Activated B cell treated with CpG ODN at 0.5 μM for 24 hours (primary cell): ENCODE results near the gene RERE. TPM values are rescaled to one million over a fixed set of nuclear protein-coding genes. Genes with fewer than 3 reads are reported as not detected.
A peak's percentile ranks its signal among the peaks of the same experiment; 100 is the strongest.

ENCODE experiments used
- ATAC-seq: fragments of 200-7000 bp; cut with Tn5 transposase; one replicate; pipeline ENCODE4 v1.10.0; 2021; ENCODE audit warnings: low read depth, mild to moderate bottlenecking, moderate library complexity
- CTCF ChIA-PET: fragments of 350-600 bp; sonication (Branson Sonifier 250); formaldehyde crosslinking; loops from one replicate; lab custom pipeline; 2021; ENCODE audit warnings: antibody characterized with exemption; lab: Charles Lee
- POLR2A ChIA-PET: fragments of 350-600 bp; sonication (Branson Sonifier 250); formaldehyde crosslinking; loops from one replicate; lab custom pipeline; 2021; ENCODE audit warnings: antibody characterized with exemption; lab: Charles Lee
- DNase-seq: peaks from one replicate; pipeline ENCODE4 v3.0.0; 2022
- H3K27ac Mint-ChIP-seq: one replicate; pipeline ENCODE4 v1.8.0; 2020; ENCODE audit warnings: mixed read lengths
- H3K27me3 Mint-ChIP-seq: one replicate; pipeline ENCODE4 v1.8.0; 2021; ENCODE audit warnings: mixed read lengths
- H3K36me3 Mint-ChIP-seq: one replicate; pipeline ENCODE4 v1.8.0; 2021; ENCODE audit warnings: low read depth, mixed read lengths
- H3K4me1 Mint-ChIP-seq: one replicate; pipeline ENCODE4 v1.8.0; 2021; ENCODE audit warnings: mixed read lengths
- H3K4me3 Mint-ChIP-seq: one replicate; pipeline ENCODE4 v1.8.0; 2020; ENCODE audit warnings: mild to moderate bottlenecking, mixed read lengths
- H3K9me3 Mint-ChIP-seq: one replicate; pipeline ENCODE4 v1.8.0; 2020; ENCODE audit warnings: mixed read lengths
- CTCF ChIP-seq: fragments of 200-600 bp; IDR thresholded peaks from one replicate; pipeline ENCODE4 v1.8.0; 2022; ENCODE audit warnings: antibody characterized with exemption, mild to moderate bottlenecking
- intact Hi-C: fragments of 100-400 bp; cut with micrococcal nuclease; formaldehyde crosslinking; loops from one replicate; pipeline ENCODE4 v1.15.1; 2024
- total RNA-seq: library from RNA; stranded (reverse); gene quantifications from 2 replicates; pipeline ENCODE4 v1.2.3, GENCODE V29; 2022

Gene RERE
- total RNA-seq, 1 donor from 2014 or later: 98.8 TPM

GRCh38 chr1:8653878-8654277, 163.6 kb downstream of the RERE start:
- Mint-ChIP-seq H3K27me3 (no peaks in the 10 kb centered on the region), H3K4me1 (peaks cover 64% of the 10 kb centered on the region), H3K36me3 (peaks cover 38% of the 10 kb centered on the region), H3K9me3 (no peaks in the 10 kb centered on the region), H3K4me3 (no peak overlapping the region), H3K27ac (peak overlapping the region; percentile 53)
- ATAC-seq: peak; percentile 56
- TF ChIP-seq CTCF: no peak
- CTCF ChIA-PET: interaction anchor here (0.6 to 0.9 kb wide), 2 partner anchors 9 to 16 kb away, joined by 3 to 4 read pairs; no protein-coding TSS in a partner anchor
- intact Hi-C loops: loop anchor here (2.0 kb wide), 1 partner anchor 17 kb away; no protein-coding TSS in a partner anchor
- POLR2A ChIA-PET: interaction anchor here (0.6 to 0.8 kb wide), 6 partner anchors 9 to 83 kb away, joined by 3 to 8 read pairs (median 4); no protein-coding TSS in a partner anchor
- no peak for DNase-seq

- Mint-ChIP-seq H3K9me3 (no peaks in the 10 kb centered on the region), H3K36me3 (peaks cover 37% of the 10 kb centered on the region), H3K27me3 (no peaks in the 10 kb centered on the region), H3K4me1 (peaks cover 62% of the 10 kb centered on the region), H3K4me3 (no peak overlapping the region), H3K27ac (peak overlapping the region; percentile 65)
- POLR2A ChIA-PET: interaction anchor here (1.2 kb wide), 1 partner anchor 49 kb away, joined by 6 read pairs; no protein-coding TSS in a partner anchor
- CTCF ChIA-PET: interaction anchor here (0.9 to 1.1 kb wide), 2 partner anchors 14 to 91 kb away, joined by 3 to 4 read pairs; no protein-coding TSS in a partner anchor
- no peak for ATAC-seq
- no peak for TF ChIP-seq CTCF
- intact Hi-C loops: loop anchor here (2.0 kb wide), 1 partner anchor 18 kb away; no protein-coding TSS in a partner anchor
- DNase-seq: no peak
These were observed 164.9 kb downstream of the RERE start for GRCh38 chr1:8652467-8653046.

- no peak for ATAC-seq
- peaks cover 37% of the 10 kb centered on the region for H3K36me3 Mint-ChIP-seq
- no peaks in the 10 kb centered on the region for H3K9me3 Mint-ChIP-seq
- TF ChIP-seq CTCF: no peak
- no peak for DNase-seq
- no peaks in the 10 kb centered on the region for H3K27me3 Mint-ChIP-seq
- no peak overlapping the region for H3K4me3 Mint-ChIP-seq
- ChIA-PET POLR2A (interaction anchor here (0.6 to 1.7 kb wide), 5 partner anchors 9 to 48 kb away, joined by 3 to 6 read pairs (median 4); no protein-coding TSS in a partner anchor), CTCF (interaction anchor here (0.9 to 1.1 kb wide), 2 partner anchors 15 to 91 kb away, joined by 3 to 4 read pairs; no protein-coding TSS in a partner anchor)
- peak overlapping the region; percentile 65 for H3K27ac Mint-ChIP-seq
- peaks cover 65% of the 10 kb centered on the region for H3K4me1 Mint-ChIP-seq
- intact Hi-C loops: loop anchor here (2.0 kb wide), 2 partner anchors 13 to 19 kb away; no protein-coding TSS in a partner anchor
These were observed 165.5 kb downstream of the RERE start for GRCh38 chr1:8651962-8652361.

GRCh38 chr1:8651236-8651890, 166.1 kb downstream of the RERE start:
- peaks cover 71% of the 10 kb centered on the region for H3K4me1 Mint-ChIP-seq
- no peak overlapping the region for H3K4me3 Mint-ChIP-seq
- intact Hi-C loops: loop anchor here (2.0 kb wide), 1 partner anchor 13 kb away; no protein-coding TSS in a partner anchor
- no peak for TF ChIP-seq CTCF
- peaks cover 38% of the 10 kb centered on the region for H3K36me3 Mint-ChIP-seq
- ATAC-seq (peak; percentile 45), DNase-seq (no peak)
- peak overlapping the region; percentile 65 for H3K27ac Mint-ChIP-seq
- CTCF ChIA-PET: interaction anchor here (0.7 to 1.7 kb wide), 3 partner anchors 15 to 90 kb away, joined by 3 to 5 read pairs (median 4); no protein-coding TSS in a partner anchor
- POLR2A ChIA-PET: interaction anchor here (0.6 to 1.7 kb wide), 8 partner anchors 10 to 112 kb away, joined by 3 to 7 read pairs (median 4); no protein-coding TSS in a partner anchor
- no peaks in the 10 kb centered on the region for H3K9me3 Mint-ChIP-seq
- no peaks in the 10 kb centered on the region for H3K27me3 Mint-ChIP-seq
